LNCaP clone FGC (cell line): ENCODE data around the gene ATIC.

Experiments
- DNase-seq: peaks from one replicate; pipeline ENCODE4 v3.0.0-alpha.2; 2011; ENCODE audit warnings: low read depth
- H3K4me3 ChIP-seq: 2 replicates; pipeline ENCODE4 v1.5.1; 2011; ENCODE audit warnings: mild to moderate bottlenecking, low read depth, low read length, control low read depth
- TF ChIP-seq, protein P1 (sequence below): IDR thresholded peaks from 2 replicates; pipeline ENCODE4 v1.5.1; 2012; ENCODE audit warnings: mild to moderate bottlenecking; ENCODE audit not compliant: control insufficient read depth, insufficient read depth; ENCODE audit errors: extremely low read depth

ATIC gene

DNA sequence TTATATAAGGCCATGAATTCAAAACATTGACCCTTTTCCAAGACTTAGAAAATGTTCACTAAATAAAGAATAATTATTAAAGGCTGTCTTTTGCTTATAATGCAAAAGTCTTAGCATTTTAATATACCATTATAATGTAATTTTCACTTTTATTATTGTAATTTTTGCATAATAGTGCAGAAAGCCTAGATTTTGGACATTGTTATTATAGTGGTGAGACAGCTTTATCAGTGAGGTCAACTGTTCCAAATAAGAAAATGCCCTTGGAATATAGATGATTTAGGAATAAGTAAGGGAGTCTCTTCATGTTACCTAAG is 56.6 kb downstream of the ATIC start:
- TF ChIP-seq, protein P1, sequence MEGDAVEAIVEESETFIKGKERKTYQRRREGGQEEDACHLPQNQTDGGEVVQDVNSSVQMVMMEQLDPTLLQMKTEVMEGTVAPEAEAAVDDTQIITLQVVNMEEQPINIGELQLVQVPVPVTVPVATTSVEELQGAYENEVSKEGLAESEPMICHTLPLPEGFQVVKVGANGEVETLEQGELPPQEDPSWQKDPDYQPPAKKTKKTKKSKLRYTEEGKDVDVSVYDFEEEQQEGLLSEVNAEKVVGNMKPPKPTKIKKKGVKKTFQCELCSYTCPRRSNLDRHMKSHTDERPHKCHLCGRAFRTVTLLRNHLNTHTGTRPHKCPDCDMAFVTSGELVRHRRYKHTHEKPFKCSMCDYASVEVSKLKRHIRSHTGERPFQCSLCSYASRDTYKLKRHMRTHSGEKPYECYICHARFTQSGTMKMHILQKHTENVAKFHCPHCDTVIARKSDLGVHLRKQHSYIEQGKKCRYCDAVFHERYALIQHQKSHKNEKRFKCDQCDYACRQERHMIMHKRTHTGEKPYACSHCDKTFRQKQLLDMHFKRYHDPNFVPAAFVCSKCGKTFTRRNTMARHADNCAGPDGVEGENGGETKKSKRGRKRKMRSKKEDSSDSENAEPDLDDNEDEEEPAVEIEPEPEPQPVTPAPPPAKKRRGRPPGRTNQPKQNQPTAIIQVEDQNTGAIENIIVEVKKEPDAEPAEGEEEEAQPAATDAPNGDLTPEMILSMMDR, result no peak
- no peak for DNase-seq
- H3K4me3 ChIP-seq, result no peak overlapping the region

DNA sequence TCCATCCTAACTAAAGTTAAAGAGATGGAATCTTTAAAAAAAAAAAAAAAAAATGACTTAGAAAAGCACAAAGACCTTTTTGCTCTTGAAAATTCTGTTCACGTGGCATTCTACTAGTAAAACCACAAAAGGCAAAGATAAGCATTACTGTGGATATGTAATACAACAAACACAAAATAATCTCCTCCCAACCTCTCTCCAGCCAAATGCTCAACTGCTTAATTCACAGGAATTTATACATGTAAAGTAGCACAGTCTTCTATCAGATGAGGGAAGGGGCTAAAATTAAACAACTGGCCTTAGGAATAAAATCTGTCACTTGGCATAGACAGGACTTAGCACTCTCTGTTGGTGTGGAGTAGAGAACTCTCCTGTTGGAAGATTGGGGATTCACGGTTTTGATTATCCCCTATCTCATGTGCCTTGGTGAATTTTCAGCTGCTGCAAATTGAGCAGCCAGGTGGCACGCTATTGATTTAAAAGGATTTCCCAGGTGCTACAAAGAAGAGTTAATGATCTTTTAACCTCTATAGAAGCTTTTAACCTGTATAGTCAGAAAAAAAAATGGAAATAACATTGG is 57.4 kb downstream of the ATIC start:
- no peak overlapping the region for H3K4me3 ChIP-seq
- TF ChIP-seq, protein P1, result no peak
- DNase-seq, result no peak

DNA sequence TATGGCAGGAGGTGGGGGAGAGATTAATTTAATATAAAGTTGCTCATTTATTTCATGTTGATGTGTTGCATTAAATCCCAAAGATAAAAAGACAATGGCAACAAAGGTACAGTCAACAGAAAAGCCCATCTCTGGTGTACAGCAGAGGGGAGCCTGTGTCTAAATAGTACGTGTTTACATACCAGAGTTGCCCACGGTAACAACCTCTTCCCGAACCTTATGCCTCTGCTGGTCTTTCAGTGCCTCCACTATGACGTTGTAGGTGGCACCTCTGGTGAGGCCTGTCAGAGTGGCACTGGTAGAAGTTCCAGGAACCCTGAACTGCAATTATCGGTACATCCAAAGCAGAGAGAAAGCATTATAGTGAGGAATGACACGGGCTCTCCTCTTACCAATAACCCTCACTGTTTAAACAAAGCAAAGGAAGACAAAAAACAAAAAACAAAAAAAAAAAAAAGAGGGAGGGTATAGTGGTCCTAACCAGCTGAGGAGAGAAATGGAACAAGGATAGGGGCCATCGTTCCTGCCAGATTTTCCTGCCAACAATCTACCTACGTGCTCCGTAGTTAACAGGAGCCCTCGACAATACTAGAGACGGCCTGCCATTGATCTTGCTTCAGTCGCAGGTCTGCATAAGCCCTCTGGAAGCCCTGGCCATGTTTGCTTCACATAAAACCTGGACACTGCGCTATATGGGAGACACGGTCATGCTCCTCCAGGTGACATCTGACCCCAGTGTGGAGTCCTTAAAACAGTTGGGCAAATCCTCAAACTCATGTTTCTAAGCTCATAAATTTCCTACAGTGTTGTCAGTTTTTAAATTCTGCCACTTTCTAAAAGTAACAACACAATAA is 58.5 kb downstream of the ATIC start:
- H3K4me3 ChIP-seq, result no peak overlapping the region
- TF ChIP-seq, protein P1, result no peak
- no peak for DNase-seq

DNA sequence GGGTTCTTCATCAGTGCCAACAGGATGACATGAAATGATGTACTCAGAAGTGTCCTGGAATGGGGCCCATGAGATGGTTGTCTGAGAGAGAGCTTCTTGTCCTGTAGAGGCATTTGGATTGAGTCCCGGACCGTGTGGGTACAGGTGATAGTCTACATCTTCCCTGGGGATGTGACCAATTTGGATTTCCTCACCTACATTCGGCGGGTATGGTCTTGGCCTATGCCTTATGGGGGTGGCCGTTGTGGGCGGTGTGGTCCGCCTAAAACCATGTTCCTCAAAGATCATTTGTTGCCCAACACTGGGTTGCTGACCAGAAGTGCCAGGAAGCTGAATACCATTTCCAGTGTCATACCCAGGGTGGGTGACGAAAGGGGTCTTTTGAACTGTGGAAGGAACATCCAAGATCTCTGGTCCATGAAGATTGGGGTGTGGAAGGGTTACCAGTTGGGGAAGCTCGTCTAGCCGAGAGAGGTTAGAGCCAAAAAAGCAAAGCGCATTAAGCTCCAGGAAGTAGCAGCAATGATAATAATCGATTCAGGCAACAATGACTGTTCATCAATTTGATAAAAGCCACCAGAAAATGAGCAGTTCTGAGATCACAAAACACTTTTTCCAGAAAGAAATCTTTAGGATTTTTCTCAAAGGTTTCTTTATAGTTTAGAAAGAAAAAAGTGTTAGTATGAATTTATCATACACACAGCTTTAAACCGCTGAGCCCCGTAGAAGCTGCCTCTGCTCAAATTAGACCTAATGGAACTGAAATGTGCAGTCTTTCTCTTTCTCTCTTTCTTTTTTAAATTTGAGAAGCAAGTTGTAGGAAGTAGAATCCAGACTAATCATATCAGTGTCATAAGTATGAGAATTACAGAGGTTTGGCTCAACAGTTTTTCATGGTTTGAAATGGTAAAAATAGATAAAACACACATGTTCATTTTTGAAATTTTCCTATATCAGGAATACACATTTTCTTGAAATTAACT is 60.3 kb downstream of the ATIC start:
- TF ChIP-seq, protein P1, result no peak
- no peak overlapping the region for H3K4me3 ChIP-seq
- no peak for DNase-seq

DNA sequence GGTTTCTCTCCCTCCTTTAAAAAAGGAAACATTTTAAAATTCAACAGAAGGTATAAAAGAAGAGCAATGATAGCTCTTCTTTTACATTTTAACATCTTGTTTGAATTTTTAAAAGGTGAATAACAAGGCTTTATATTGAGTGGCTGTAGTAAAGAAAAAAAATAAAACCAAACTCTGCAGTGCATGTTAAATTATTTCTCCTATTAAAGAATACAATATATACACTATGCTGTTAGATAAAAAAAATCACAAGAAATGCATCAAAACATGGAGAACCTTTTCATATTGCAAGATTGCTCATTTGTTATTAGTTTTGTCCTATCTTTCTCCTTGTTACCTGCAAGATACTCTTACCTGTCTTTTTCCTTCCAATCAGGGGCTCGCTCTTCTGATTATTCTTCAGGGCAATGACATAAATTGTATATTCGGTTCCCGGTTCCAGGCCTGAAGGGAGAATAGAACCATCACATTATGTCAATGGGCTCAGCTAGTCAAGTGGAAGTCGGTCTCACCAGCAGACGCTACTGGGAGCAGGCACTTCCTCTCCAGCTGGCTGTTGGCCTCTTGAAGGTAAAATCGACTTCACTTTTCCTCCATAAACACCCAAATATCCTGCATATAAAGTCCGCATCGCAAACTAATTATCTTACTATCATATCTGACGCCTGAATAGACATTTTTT is 61.2 kb downstream of the ATIC start:
- no peak overlapping the region for H3K4me3 ChIP-seq
- DNase-seq, result no peak
- TF ChIP-seq, protein P1, result no peak

DNA sequence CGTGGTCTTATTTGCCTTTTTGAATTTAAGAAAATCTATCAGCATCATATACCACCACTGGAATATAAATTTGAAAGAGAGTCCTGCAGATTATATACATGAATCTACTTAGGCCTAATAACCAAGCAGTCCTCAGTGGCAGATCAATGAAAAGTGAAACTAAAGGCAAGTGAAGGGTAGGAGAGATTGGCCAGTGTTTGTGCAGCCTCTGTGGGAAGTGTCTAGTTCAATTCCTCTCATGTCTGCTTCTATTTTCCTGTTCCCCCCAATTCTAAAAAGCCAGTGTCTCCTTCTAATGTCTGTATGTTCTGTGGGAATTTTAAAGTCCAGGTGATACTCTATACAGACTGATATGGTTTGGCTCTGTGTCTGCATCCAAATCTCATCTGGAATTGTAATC is 62.1 kb downstream of the ATIC start:
- TF ChIP-seq, protein P1, result no peak
- DNase-seq, result no peak
- no peak overlapping the region for H3K4me3 ChIP-seq
